D341Med (cell line): ENCODE data around the gene PABPC1L.
"Not testable (repeated sequence)": the region's sequence is repeated elsewhere in the genome, so short reads cannot be mapped to it uniquely, and the experiment has no call there.

Experiments
- DNase-seq: peaks from one replicate; pipeline ENCODE4 v3.0.0; 2012; ENCODE audit warnings: low spot score

PABPC1L gene

GRCh38 chr20:44909872-44910689 is at the start of gene PABPC1L:
TSS of gene PABPC1L (plus strand) at chr20:44910060. CDS start at chr20:44910144, 84 bp downstream.
- peak; percentile 92 for DNase-seq

GRCh38 chr20:44861531-44862006 is 48.3 kb upstream of the PABPC1L start:
- no peak for DNase-seq

- no peak for DNase-seq
Observed at GRCh38 chr20:44862286-44862685, 47.6 kb upstream of the PABPC1L start.

- DNase-seq = not testable (repeated sequence)
Observed at GRCh38 chr20:44863365-44864084, 46.3 kb upstream of the PABPC1L start.

GRCh38 chr20:44864493-44864892 is 45.4 kb upstream of the PABPC1L start:
- not testable (repeated sequence) for DNase-seq

- DNase-seq = no peak
Observed at GRCh38 chr20:44866703-44867335, 43.0 kb upstream of the PABPC1L start.

GRCh38 chr20:44869471-44869870 is 40.4 kb upstream of the PABPC1L start:
- no peak for DNase-seq

GRCh38 chr20:44882360-44882759 is 27.5 kb upstream of the PABPC1L start:
- DNase-seq = not testable (repeated sequence)

- no peak for DNase-seq
Observed at GRCh38 chr20:44883214-44883902, 26.5 kb upstream of the PABPC1L start.

- DNase-seq = no peak
Observed at GRCh38 chr20:44884907-44885391, 24.9 kb upstream of the PABPC1L start.

- DNase-seq = peak; percentile 98
Observed at GRCh38 chr20:44885392-44886265, 24.2 kb upstream of the PABPC1L start, which contains the start of gene YWHAB. TSS of gene YWHAB (plus strand) at chr20:44885705. CDS start at chr20:44901534, 15,829 bp downstream.

- no peak for DNase-seq
Observed at GRCh38 chr20:44886266-44886651, 23.6 kb upstream of the PABPC1L start.

- no peak for DNase-seq
Observed at GRCh38 chr20:44886828-44887227, 23.0 kb upstream of the PABPC1L start.

GRCh38 chr20:44887466-44887865 is 22.4 kb upstream of the PABPC1L start:
- DNase-seq = no peak

GRCh38 chr20:44888226-44889103 is 21.4 kb upstream of the PABPC1L start:
- no peak for DNase-seq

GRCh38 chr20:44891826-44892225 is 18.0 kb upstream of the PABPC1L start:
- no peak for DNase-seq

GRCh38 chr20:44894959-44895358 is 14.9 kb upstream of the PABPC1L start:
- no peak for DNase-seq

- no peak for DNase-seq
Observed at GRCh38 chr20:44896583-44896982, 13.3 kb upstream of the PABPC1L start.

GRCh38 chr20:44897133-44897532 is 12.7 kb upstream of the PABPC1L start:
- no peak for DNase-seq
